SK-N-SH treated with all-trans-retinoic acid at 6 μM for 48 hours (cell line): ENCODE results near the gene KCTD1.

Experiments
- ATAC-seq: fragments of 200-7000 bp; cut with Tn5 transposase; 3 replicates; pipeline ENCODE4 v1.9.1; 2020; ENCODE audit warnings: mild to moderate bottlenecking, moderate library complexity
- ARNTL ChIP-seq: fragments of 450-650 bp; formaldehyde crosslinking; IDR thresholded peaks from 2 replicates; pipeline ENCODE4 v1.5.0; 2020; ENCODE audit warnings: low read depth, mild to moderate bottlenecking, moderate library complexity, borderline replicate concordance
- BACH2 ChIP-seq: fragments of 250-450 bp; sonication (Bioruptor Pico); IDR thresholded peaks from 2 replicates; pipeline ENCODE4 v1.9.0; 2021; ENCODE audit warnings: mild to moderate bottlenecking, borderline replicate concordance
- CSDC2 ChIP-seq: fragments of 250-450 bp; sonication (Bioruptor Pico); IDR thresholded peaks from 2 replicates; pipeline ENCODE4 v1.5.0; 2020; ENCODE audit warnings: mild to moderate bottlenecking, moderate library complexity
- GLIS3 ChIP-seq: fragments of 250-450 bp; sonication (Bioruptor Pico); IDR thresholded peaks from 2 replicates; pipeline ENCODE4 v1.5.0; 2020; ENCODE audit warnings: mild to moderate bottlenecking, moderate library complexity
- ISL1 ChIP-seq: fragments of 250-450 bp; sonication (Bioruptor Pico); IDR thresholded peaks from 2 replicates; pipeline ENCODE4 v2.1.2; 2022; ENCODE audit warnings: mild to moderate bottlenecking, moderate library complexity
- OSR1 ChIP-seq: fragments of 250-450 bp; sonication (Bioruptor Pico); IDR thresholded peaks from 2 replicates; pipeline ENCODE4 v1.8.0; 2022; ENCODE audit warnings: moderate library complexity, mild to moderate bottlenecking, inconsistent platforms
- RARB ChIP-seq: fragments of 250-450 bp; sonication (Bioruptor Pico); IDR thresholded peaks from 2 replicates; pipeline ENCODE4 v1.8.0; 2021; ENCODE audit warnings: mild to moderate bottlenecking, moderate library complexity
- TCF4 ChIP-seq: fragments of 250-450 bp; sonication (Bioruptor Pico); IDR thresholded peaks from 2 replicates; pipeline ENCODE4 v1.8.0; 2021; ENCODE audit warnings: mild to moderate bottlenecking, moderate library complexity, borderline replicate concordance
- TOX ChIP-seq: fragments of 250-450 bp; sonication (Bioruptor Pico); IDR thresholded peaks from 2 replicates; pipeline ENCODE4 v1.8.0; 2021; ENCODE audit warnings: mild to moderate bottlenecking, moderate library complexity, borderline replicate concordance
- ZC3H10 ChIP-seq: fragments of 250-450 bp; sonication (Bioruptor Pico); IDR thresholded peaks from 2 replicates; pipeline ENCODE4 v1.5.1; 2021; ENCODE audit warnings: mild to moderate bottlenecking, moderate library complexity
- ZFP3 ChIP-seq: fragments of 250-450 bp; sonication (Bioruptor Pico); IDR thresholded peaks from 2 replicates; pipeline ENCODE4 v1.5.0; 2020; ENCODE audit warnings: mild to moderate bottlenecking, moderate library complexity
- ZFP30 ChIP-seq: fragments of 450-650 bp; formaldehyde crosslinking; IDR thresholded peaks from 2 replicates; pipeline ENCODE4 v1.5.0; 2022; ENCODE audit warnings: mild to moderate bottlenecking, moderate library complexity
- ZNF565 ChIP-seq: fragments of 450-650 bp; formaldehyde crosslinking; conservative IDR thresholded peaks from 2 replicates; pipeline ENCODE4 v1.5.0; 2020; ENCODE audit warnings: low read depth, mild to moderate bottlenecking, moderate library complexity
- ZNF70 ChIP-seq: fragments of 450-650 bp; formaldehyde crosslinking; IDR thresholded peaks from 2 replicates; pipeline ENCODE4 v1.5.0; 2020; ENCODE audit warnings: mild to moderate bottlenecking, moderate library complexity
- ZNF8 ChIP-seq: fragments of 450-650 bp; formaldehyde crosslinking; IDR thresholded peaks from 2 replicates; pipeline ENCODE4 v1.5.0; 2020; ENCODE audit warnings: mild to moderate bottlenecking, moderate library complexity
- TF ChIP-seq, protein P1 (sequence below): fragments of 250-450 bp; sonication (Bioruptor Pico); IDR thresholded peaks from 2 replicates; pipeline ENCODE4 v1.5.1; 2021; ENCODE audit warnings: mild to moderate bottlenecking, moderate library complexity
- TF ChIP-seq, protein P2 (sequence below): fragments of 250-450 bp; sonication (Bioruptor Pico); IDR thresholded peaks from 2 replicates; pipeline ENCODE4 v1.5.0; 2020; ENCODE audit warnings: mild to moderate bottlenecking, moderate library complexity
- TF ChIP-seq, protein P3 (sequence below): fragments of 250-450 bp; sonication (Bioruptor Pico); IDR thresholded peaks from 2 replicates; pipeline ENCODE4 v1.5.1; 2020; ENCODE audit warnings: low read depth, mild to moderate bottlenecking, moderate library complexity
- TF ChIP-seq, protein P4 (sequence below): fragments of 250-450 bp; sonication (Bioruptor Pico); IDR thresholded peaks from 2 replicates; pipeline ENCODE4 v1.8.0; 2020; ENCODE audit warnings: mild to moderate bottlenecking, moderate library complexity, borderline replicate concordance
- TF ChIP-seq, protein P5 (sequence below): fragments of 250-450 bp; sonication (Bioruptor Pico); IDR thresholded peaks from 2 replicates; pipeline ENCODE4 v1.8.0; 2021; ENCODE audit warnings: low read depth, mild to moderate bottlenecking, moderate library complexity, borderline replicate concordance

KCTD1 gene

DNA sequence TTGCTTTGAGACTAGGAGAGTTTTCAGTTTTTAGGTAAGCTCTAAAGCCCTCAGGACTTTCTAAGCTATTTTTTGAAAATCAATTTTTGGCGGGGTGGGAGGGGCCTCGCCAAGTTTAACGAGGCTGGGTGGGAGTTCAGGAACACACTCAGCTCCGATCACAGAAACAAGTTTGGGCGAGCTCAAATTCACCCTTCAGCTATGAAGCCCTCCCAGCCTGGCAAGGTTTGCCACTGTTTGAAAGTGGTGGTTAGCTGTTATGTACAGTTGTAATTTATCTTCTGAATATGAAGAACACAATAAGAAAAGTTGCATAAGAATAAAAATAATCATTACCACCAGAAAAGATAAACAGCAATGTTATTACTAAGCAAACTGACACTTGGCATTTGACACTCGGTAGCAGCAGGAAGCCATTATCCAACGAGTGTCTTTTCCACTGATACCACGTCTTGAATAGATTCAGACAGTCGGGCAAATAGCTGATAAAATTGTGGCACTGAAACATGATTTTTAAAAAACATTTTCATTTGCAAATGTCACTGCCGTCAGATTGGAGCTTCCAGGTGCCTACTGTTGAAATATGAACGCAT lies 59.8 kb downstream of the KCTD1 start:
- ATAC-seq = no peak
- TF ChIP-seq TCF4 = no peak
- no peak for TF ChIP-seq ZFP30 (CRISPR knock-in tag)
- TF ChIP-seq, protein P1, sequence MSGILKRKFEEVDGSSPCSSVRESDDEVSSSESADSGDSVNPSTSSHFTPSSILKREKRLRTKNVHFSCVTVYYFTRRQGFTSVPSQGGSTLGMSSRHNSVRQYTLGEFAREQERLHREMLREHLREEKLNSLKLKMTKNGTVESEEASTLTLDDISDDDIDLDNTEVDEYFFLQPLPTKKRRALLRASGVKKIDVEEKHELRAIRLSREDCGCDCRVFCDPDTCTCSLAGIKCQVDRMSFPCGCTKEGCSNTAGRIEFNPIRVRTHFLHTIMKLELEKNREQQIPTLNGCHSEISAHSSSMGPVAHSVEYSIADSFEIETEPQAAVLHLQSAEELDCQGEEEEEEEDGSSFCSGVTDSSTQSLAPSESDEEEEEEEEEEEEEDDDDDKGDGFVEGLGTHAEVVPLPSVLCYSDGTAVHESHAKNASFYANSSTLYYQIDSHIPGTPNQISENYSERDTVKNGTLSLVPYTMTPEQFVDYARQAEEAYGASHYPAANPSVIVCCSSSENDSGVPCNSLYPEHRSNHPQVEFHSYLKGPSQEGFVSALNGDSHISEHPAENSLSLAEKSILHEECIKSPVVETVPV (CRISPR knock-in tag) = no peak
- TF ChIP-seq, protein P2, sequence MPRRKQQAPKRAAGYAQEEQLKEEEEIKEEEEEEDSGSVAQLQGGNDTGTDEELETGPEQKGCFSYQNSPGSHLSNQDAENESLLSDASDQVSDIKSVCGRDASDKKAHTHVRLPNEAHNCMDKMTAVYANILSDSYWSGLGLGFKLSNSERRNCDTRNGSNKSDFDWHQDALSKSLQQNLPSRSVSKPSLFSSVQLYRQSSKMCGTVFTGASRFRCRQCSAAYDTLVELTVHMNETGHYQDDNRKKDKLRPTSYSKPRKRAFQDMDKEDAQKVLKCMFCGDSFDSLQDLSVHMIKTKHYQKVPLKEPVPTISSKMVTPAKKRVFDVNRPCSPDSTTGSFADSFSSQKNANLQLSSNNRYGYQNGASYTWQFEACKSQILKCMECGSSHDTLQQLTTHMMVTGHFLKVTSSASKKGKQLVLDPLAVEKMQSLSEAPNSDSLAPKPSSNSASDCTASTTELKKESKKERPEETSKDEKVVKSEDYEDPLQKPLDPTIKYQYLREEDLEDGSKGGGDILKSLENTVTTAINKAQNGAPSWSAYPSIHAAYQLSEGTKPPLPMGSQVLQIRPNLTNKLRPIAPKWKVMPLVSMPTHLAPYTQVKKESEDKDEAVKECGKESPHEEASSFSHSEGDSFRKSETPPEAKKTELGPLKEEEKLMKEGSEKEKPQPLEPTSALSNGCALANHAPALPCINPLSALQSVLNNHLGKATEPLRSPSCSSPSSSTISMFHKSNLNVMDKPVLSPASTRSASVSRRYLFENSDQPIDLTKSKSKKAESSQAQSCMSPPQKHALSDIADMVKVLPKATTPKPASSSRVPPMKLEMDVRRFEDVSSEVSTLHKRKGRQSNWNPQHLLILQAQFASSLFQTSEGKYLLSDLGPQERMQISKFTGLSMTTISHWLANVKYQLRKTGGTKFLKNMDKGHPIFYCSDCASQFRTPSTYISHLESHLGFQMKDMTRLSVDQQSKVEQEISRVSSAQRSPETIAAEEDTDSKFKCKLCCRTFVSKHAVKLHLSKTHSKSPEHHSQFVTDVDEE (CRISPR knock-in tag) = no peak
- TF ChIP-seq TOX (CRISPR knock-in tag) = no peak

DNA sequence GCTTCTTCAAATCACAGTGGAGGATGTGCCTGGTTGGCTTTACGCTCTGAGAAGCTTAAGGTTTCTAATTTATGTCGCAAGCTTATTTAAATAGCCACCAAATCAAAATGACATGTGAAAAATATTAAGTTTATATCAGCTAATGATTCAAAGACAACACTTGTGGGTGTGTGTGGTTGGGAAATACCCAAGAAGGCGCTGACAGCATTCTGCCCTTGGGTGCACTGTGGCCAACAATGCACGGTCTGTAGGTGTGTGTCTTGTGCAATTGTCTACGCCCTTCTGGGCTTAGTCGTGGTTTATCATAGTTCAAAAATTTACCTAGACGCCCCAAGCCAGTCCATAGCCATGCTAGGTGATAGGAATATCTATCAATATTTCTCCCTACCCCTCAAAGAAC lies 60.9 kb downstream of the KCTD1 start:
- TF ChIP-seq ISL1 (no peak), ARNTL (CRISPR knock-in tag) (no peak), TCF4 (no peak), CSDC2 (no peak), OSR1 (no peak), TOX (CRISPR knock-in tag) (no peak), ZNF70 (CRISPR knock-in tag) (no peak), ZC3H10 (no peak), ZNF8 (no peak)
- TF ChIP-seq, protein P3, sequence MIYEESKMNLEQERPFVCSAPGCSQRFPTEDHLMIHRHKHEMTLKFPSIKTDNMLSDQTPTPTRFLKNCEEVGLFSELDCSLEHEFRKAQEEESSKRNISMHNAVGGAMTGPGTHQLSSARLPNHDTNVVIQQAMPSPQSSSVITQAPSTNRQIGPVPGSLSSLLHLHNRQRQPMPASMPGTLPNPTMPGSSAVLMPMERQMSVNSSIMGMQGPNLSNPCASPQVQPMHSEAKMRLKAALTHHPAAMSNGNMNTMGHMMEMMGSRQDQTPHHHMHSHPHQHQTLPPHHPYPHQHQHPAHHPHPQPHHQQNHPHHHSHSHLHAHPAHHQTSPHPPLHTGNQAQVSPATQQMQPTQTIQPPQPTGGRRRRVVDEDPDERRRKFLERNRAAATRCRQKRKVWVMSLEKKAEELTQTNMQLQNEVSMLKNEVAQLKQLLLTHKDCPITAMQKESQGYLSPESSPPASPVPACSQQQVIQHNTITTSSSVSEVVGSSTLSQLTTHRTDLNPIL (CRISPR knock-in tag) = no peak
- TF ChIP-seq, protein P4, sequence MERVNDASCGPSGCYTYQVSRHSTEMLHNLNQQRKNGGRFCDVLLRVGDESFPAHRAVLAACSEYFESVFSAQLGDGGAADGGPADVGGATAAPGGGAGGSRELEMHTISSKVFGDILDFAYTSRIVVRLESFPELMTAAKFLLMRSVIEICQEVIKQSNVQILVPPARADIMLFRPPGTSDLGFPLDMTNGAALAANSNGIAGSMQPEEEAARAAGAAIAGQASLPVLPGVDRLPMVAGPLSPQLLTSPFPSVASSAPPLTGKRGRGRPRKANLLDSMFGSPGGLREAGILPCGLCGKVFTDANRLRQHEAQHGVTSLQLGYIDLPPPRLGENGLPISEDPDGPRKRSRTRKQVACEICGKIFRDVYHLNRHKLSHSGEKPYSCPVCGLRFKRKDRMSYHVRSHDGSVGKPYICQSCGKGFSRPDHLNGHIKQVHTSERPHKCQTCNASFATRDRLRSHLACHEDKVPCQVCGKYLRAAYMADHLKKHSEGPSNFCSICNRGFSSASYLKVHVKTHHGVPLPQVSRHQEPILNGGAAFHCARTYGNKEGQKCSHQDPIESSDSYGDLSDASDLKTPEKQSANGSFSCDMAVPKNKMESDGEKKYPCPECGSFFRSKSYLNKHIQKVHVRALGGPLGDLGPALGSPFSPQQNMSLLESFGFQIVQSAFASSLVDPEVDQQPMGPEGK (CRISPR knock-in tag) = no peak

DNA sequence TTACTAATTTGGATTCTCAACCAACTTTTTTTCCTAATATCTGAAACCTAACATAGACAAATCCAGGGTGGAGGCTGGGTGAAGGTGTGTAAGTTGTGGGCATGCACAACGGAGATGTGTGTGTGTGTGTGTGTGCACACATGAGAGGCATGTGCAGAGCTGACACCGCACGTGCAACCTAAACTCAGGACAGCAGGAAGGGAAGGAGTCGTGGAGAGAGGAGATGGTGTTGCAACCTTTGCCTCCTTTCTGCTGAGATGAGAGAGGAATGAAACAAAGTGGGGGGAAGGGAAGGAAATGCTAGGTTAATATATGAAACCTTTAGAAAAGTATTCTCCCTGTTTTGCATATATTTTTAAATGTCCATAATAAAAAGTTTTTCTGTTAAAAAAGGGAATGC lies 64.7 kb downstream of the KCTD1 start:
- ATAC-seq = no peak
- no peak for TF ChIP-seq ISL1
- no peak for TF ChIP-seq TOX (CRISPR knock-in tag)
- no peak for TF ChIP-seq CSDC2
- TF ChIP-seq ZNF70 (CRISPR knock-in tag) = no peak
- no peak for TF ChIP-seq ZFP3 (CRISPR knock-in tag)
- TF ChIP-seq ZNF565 (CRISPR knock-in tag) = no peak
- TF ChIP-seq, all 23 proteins: peak for 0

More for the DNA sequence above, 60.9 kb downstream of the KCTD1 start:
- no peak for ATAC-seq

DNA sequence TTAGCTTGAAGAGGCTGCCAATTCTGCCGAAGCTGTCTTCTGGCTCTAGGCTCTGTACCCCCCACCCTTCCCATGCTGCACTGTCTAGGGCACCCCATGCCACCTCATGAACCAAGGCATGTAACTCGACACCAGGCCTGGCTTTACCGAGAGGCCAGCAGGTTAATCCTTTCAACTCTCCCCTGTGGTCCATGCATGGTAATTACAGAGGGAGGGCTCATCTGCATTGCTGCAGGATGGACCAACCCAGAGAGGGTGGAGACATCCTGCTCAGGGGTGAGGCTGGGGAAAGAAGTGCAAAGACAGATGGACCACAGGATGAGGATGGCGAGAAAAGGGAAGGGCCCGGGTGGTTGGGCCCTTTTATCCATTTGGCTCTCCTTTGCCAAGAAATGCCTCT lies 65.8 kb downstream of the KCTD1 start:
- peak; percentile 10; the same call in 1 of the 3 replicates for ATAC-seq
- TF ChIP-seq TCF4 (no peak), ZNF70 (CRISPR knock-in tag) (no peak), GLIS3 (CRISPR knock-in tag) (no peak), TOX (CRISPR knock-in tag) (no peak), BACH2 (CRISPR knock-in tag) (no peak), ZNF565 (CRISPR knock-in tag) (no peak), ZFP30 (CRISPR knock-in tag) (no peak), RARB (no peak), ZC3H10 (no peak)
- TF ChIP-seq, protein P3 (CRISPR knock-in tag) = no peak
- TF ChIP-seq, protein P2 (CRISPR knock-in tag) = no peak
- TF ChIP-seq, protein P5, sequence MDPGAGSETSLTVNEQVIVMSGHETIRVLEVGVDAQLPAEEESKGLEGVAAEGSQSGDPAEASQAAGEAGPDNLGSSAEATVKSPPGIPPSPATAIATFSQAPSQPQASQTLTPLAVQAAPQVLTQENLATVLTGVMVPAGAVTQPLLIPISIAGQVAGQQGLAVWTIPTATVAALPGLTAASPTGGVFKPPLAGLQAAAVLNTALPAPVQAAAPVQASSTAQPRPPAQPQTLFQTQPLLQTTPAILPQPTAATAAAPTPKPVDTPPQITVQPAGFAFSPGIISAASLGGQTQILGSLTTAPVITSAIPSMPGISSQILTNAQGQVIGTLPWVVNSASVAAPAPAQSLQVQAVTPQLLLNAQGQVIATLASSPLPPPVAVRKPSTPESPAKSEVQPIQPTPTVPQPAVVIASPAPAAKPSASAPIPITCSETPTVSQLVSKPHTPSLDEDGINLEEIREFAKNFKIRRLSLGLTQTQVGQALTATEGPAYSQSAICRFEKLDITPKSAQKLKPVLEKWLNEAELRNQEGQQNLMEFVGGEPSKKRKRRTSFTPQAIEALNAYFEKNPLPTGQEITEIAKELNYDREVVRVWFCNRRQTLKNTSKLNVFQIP (CRISPR knock-in tag) = no peak
- TF ChIP-seq, protein P1 (CRISPR knock-in tag) = no peak
